ENCODE measurements around the gene LTC4S.

- TF ChIP-seq ZNF416 (CRISPR knock-in tag; IDR thresholded peaks at IDR 0.05) (no peak), CTCF (IDR thresholded peaks at IDR 0.05) (no peak), CREM (CRISPR knock-in tag; IDR thresholded peaks at IDR 0.05) (no peak), CREB1 (CRISPR knock-in tag; IDR thresholded peaks at IDR 0.05) (no peak), TEAD4 (CRISPR knock-in tag; IDR thresholded peaks at IDR 0.05) (no peak), AFF4 (CRISPR knock-in tag; IDR thresholded peaks at IDR 0.05; ENCODE audit: borderline replicate concordance) (no peak), ZNF317 (CRISPR knock-in tag; IDR thresholded peaks at IDR 0.05; ENCODE audit: borderline replicate concordance, low read depth) (no peak), ZBTB43 (CRISPR knock-in tag; IDR thresholded peaks at IDR 0.05) (no peak), TCF7 (CRISPR knock-in tag; IDR thresholded peaks at IDR 0.05; ENCODE audit: low read depth) (no peak), ZNF263 (CRISPR knock-in tag; IDR thresholded peaks at IDR 0.05; ENCODE audit: low read depth) (no peak), JAZF1 (CRISPR knock-in tag; IDR thresholded peaks at IDR 0.05) (no peak), NR3C1 (CRISPR knock-in tag; conservative IDR thresholded peaks at IDR 0.05; ENCODE audit: low read depth) (no peak), ESRRA (CRISPR knock-in tag; IDR thresholded peaks at IDR 0.05; ENCODE audit: borderline replicate concordance) (no peak), ATF6 (CRISPR knock-in tag; IDR thresholded peaks at IDR 0.05) (no peak)
Measured at GRCh38 chr5:179828756-179829421, 35.1 kb downstream of the LTC4S start.
